SU-DHL-6 (cell line): ENCODE results near the gene SZRD1.

Experiments
- H2AFZ ChIP-seq: fragments of 200-600 bp; sonication (generic); 2 replicates; pipeline ENCODE4 v1.6.1; 2014; ENCODE audit warnings: low read depth, mild to moderate bottlenecking, moderate library complexity, mixed read lengths, antibody characterized with exemption, low read length; ENCODE audit not compliant: severe bottlenecking
- H3F3A ChIP-seq: fragments of 200-600 bp; shearing (Covaris generic); 2 replicates; pipeline ENCODE4 v1.6.0; 2016; ENCODE audit warnings: antibody characterized with exemption, mild to moderate bottlenecking; ENCODE audit not compliant: insufficient read depth
- H3K27ac ChIP-seq: fragments of 200-600 bp; sonication (generic); 2 replicates; pipeline ENCODE4 v1.5.1; 2016; ENCODE audit warnings: low read depth, mild to moderate bottlenecking, low read length, moderate library complexity, mixed read lengths
- H3K27me3 ChIP-seq: fragments of 200-600 bp; sonication (generic), shearing (Covaris generic); 2 replicates; pipeline ENCODE4 v1.6.0; 2014; ENCODE audit warnings: mild to moderate bottlenecking, low read length
- H3K36me3 ChIP-seq: fragments of 200-600 bp; sonication (generic); 2 replicates; pipeline ENCODE4 v1.6.1; 2014; ENCODE audit warnings: mild to moderate bottlenecking, low read length, mixed read lengths
- H3K4me2 ChIP-seq: fragments of 300-600, 200-600 bp; shearing (Covaris generic), sonication (generic); 2 replicates; pipeline ENCODE4 v1.6.0; 2014; ENCODE audit warnings: low read length, low read depth, mild to moderate bottlenecking; ENCODE audit not compliant: poor library complexity, severe bottlenecking
- H3K4me3 ChIP-seq: fragments of 200-600 bp; sonication (generic); 2 replicates; pipeline ENCODE4 v1.5.1; 2014; ENCODE audit warnings: antibody characterized with exemption, low read length, mild to moderate bottlenecking, mixed read lengths; ENCODE audit not compliant: insufficient read depth, poor library complexity, severe bottlenecking
- H3K79me2 ChIP-seq: fragments of 200-600 bp; sonication (generic); 2 replicates; pipeline ENCODE4 v1.6.1; 2014; ENCODE audit warnings: mild to moderate bottlenecking, low read length, moderate library complexity; ENCODE audit not compliant: insufficient read depth
- H3K9ac ChIP-seq: fragments of 200-600 bp; sonication (generic); 2 replicates; pipeline ENCODE4 v1.7.0; 2014; ENCODE audit warnings: mild to moderate bottlenecking, low read length
- H3K9me2 ChIP-seq: fragments of 200-600 bp; sonication (generic); replicated peaks from 2 replicates; pipeline ENCODE4 v1.6.1; 2014; ENCODE audit warnings: low read length; ENCODE audit not compliant: insufficient read depth
- H3K9me3 ChIP-seq: fragments of 200-600 bp; sonication (generic); 2 replicates; pipeline ENCODE4 v1.6.1; 2014; ENCODE audit warnings: low read length, mixed read lengths; ENCODE audit not compliant: insufficient read depth
- H4K20me1 ChIP-seq: fragments of 200-600 bp; sonication (generic); 2 replicates; pipeline ENCODE4 v1.6.1; 2014; ENCODE audit warnings: low read depth, mild to moderate bottlenecking, antibody characterized with exemption, low read length, moderate library complexity, mixed read lengths
- CTCF ChIP-seq: fragments of 200-600 bp; sonication (generic); IDR thresholded peaks from one replicate; pipeline ENCODE4 v1.5.1; 2017; ENCODE audit warnings: antibody characterized with exemption, mild to moderate bottlenecking, low read length, moderate library complexity; ENCODE audit not compliant: insufficient read depth, poor library complexity, severe bottlenecking
- EZH2phosphoT487 ChIP-seq: fragments of 200-600 bp; sonication (generic), shearing (Covaris generic); conservative IDR thresholded peaks from 2 replicates; pipeline ENCODE4 v1.6.1; 2018; ENCODE audit warnings: mild to moderate bottlenecking, antibody characterized with exemption, low read length, moderate library complexity, mixed read lengths

SZRD1 gene

DNA sequence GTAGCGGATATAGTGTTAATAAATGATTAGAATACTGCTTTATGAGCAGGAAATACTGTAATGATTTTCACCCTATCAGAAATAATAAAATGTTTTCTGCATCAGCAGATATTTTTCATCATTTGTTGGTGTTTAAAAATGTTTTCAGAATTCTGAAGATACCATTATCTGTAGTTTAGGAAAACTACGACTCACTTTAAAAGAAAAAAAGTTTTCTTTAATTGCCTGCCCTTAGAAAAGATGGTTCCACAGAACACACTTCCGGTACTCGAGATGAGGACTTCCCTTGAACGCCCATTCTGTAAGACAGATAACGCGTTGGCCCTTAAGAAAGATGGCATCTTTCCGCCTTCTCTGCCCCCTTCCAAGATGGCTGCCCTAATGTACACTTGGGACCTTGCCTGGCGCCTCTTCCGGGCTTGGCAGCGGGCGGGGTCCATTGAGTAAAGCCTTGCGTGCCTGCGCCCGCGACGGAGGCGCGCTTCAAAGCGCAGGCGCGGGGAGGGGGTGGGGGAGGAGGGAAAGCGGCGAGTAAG is at the start of gene SZRD1:
SZRD1 (plus strand) TSS at position 521 of the 536 bp plus-strand sequence. CDS start 16 bp downstream, outside the sequence.
- peak within 1 kb of the TSS; percentile 89 for H3K4me3 ChIP-seq
- H3K9me2 ChIP-seq = no peaks in the 10 kb centered on the region
- peaks cover 20% of the 10 kb centered on the region; the same call in 1 of the 2 replicates for H4K20me1 ChIP-seq
- H3K79me2 ChIP-seq = peaks cover 45% of the 10 kb centered on the region
- no peaks in the 10 kb centered on the region for H3F3A ChIP-seq
- H3K9me3 ChIP-seq = no peaks in the 10 kb centered on the region
- TF ChIP-seq CTCF (no peak), EZH2phosphoT487 (no peak)
- peak within 1 kb of the TSS; percentile 95 for H3K9ac ChIP-seq
- H3K4me2 ChIP-seq = peak within 1 kb of the TSS; percentile 87
- no peaks in the 10 kb centered on the region for H3K36me3 ChIP-seq
- peak within 1 kb of the TSS; percentile 73 for H3K27ac ChIP-seq
- peak within 1 kb of the TSS; percentile 85 for H2AFZ ChIP-seq
- no peaks in the 10 kb centered on the region for H3K27me3 ChIP-seq

DNA sequence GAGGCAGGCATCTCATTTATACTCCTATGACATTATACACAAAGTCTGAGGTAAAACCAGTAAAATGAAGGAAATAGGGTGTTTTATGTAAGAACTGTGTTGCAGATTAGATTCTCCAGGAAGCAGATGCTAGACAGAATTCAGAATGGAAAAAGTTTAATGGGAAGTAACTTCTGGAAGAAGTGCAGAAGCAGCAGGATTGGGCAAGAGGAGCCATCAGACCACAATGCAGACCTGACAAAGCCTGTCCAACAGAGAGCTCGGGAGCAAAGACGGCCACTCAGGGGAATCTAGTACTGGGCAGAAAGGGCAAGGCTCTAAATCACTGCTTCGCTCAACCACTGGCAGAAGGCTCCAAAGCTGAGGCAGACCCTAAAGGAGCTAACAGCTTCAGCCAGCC is 48.5 kb upstream of the SZRD1 start:
- no peaks in the 10 kb centered on the region for H3K36me3 ChIP-seq
- TF ChIP-seq EZH2phosphoT487 (no peak), CTCF (no peak)
- H3K4me3 ChIP-seq = no peak overlapping the region
- H3K9ac ChIP-seq = no peak overlapping the region
- H4K20me1 ChIP-seq = no peaks in the 10 kb centered on the region
- H2AFZ ChIP-seq = no peak overlapping the region
- H3K9me2 ChIP-seq = no peaks in the 10 kb centered on the region
- no peak overlapping the region for H3K4me2 ChIP-seq
- H3K9me3 ChIP-seq = no peaks in the 10 kb centered on the region
- H3K27me3 ChIP-seq = no peaks in the 10 kb centered on the region
- no peaks in the 10 kb centered on the region for H3F3A ChIP-seq
- H3K79me2 ChIP-seq = no peaks in the 10 kb centered on the region; the same call in 1 of the 2 replicates
- H3K27ac ChIP-seq = no peak overlapping the region

- Histone ChIP-seq H3K79me2 (peaks cover 4% of the 10 kb centered on the region; the same call in 1 of the 2 replicates), H3K27ac (no peak overlapping the region), H2AFZ (no peak overlapping the region), H3K9me2 (no peaks in the 10 kb centered on the region), H3K4me3 (no peak overlapping the region), H3K9ac (no peak overlapping the region), H3K36me3 (no peaks in the 10 kb centered on the region), H3K27me3 (no peaks in the 10 kb centered on the region), H4K20me1 (no peaks in the 10 kb centered on the region), H3F3A (no peaks in the 10 kb centered on the region), H3K4me2 (no peak overlapping the region), H3K9me3 (no peaks in the 10 kb centered on the region)
- no peak for TF ChIP-seq CTCF
- TF ChIP-seq EZH2phosphoT487 = no peak
Measured at GRCh38 chr1:16321176-16321867, 45.7 kb upstream of the SZRD1 start.
